PFSK-1 (cell line): ENCODE measurements around the gene FUOM.

ENCODE experiments used
- FOXP2 ChIP-seq: optimal IDR thresholded peaks from 2 replicates; pipeline ENCODE3; 2011; ENCODE audit warnings: borderline replicate concordance, control low read depth, inconsistent platforms; ENCODE audit not compliant: insufficient read depth; ENCODE audit errors: extremely low read length, extremely low read depth
- POLR2AphosphoS5 ChIP-seq: IDR thresholded peaks from 2 replicates; pipeline ENCODE4 v1.6.1; 2012; ENCODE audit warnings: low read depth, mild to moderate bottlenecking, control low read depth, low read length, moderate library complexity
- SIN3A ChIP-seq: IDR thresholded peaks from 2 replicates; pipeline ENCODE4 v1.6.1; 2012; ENCODE audit warnings: mild to moderate bottlenecking, low read length, moderate library complexity, borderline replicate concordance; ENCODE audit not compliant: insufficient read depth
- TAF1 ChIP-seq: IDR thresholded peaks from 2 replicates; pipeline ENCODE4 v1.6.1; 2012; ENCODE audit warnings: low read length, control low read depth, borderline replicate concordance; ENCODE audit not compliant: insufficient read depth
- TF ChIP-seq, protein P1 (sequence below), 2 experiments: IDR thresholded peaks; 2 replicates each; pipeline versions ENCODE4 v1.6.1 to v1.8.0; 2011 to 2012; ENCODE audit warnings: low read depth in 2 of 2, low read length in 2 of 2, control low read depth in 1 of 2, inconsistent platforms in 1 of 2, mild to moderate bottlenecking in 1 of 2, moderate library complexity in 1 of 2; ENCODE audit not compliant: insufficient read depth in 1 of 2

DNA sequence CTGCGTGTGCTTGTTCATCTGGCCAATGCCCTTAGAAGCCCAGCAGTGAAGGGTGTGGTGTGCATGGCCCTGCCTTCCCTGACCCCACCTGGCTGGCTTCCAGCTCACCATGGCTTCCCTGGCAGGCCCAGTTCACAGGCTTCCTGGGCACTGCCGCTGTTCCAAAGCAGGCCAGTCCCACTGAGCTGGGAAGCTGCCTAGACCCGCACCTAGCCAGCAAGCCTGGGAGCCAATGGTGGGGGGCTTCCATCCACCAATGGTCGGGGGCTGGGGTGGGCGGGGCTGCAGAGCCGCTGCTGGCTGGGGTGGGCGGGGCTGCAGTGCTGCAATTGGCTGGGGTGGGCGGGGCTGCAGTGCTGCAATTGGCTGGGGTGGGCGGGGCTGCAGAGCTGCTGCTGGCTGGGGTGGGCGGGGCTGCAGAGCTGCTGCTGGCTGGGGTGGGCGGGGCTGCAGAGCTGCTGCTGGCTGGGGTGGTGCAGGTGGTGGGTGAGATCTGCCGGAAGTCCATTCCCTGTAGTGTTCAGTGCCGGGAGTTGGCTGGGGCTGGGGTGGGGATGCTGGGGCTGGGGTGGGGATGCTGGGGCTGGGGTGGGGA is 33.5 kb downstream of the FUOM start:
- TF ChIP-seq TAF1 (no peak), SIN3A (no peak), POLR2AphosphoS5 (no peak), FOXP2 (no peak)
- TF ChIP-seq, protein P1, sequence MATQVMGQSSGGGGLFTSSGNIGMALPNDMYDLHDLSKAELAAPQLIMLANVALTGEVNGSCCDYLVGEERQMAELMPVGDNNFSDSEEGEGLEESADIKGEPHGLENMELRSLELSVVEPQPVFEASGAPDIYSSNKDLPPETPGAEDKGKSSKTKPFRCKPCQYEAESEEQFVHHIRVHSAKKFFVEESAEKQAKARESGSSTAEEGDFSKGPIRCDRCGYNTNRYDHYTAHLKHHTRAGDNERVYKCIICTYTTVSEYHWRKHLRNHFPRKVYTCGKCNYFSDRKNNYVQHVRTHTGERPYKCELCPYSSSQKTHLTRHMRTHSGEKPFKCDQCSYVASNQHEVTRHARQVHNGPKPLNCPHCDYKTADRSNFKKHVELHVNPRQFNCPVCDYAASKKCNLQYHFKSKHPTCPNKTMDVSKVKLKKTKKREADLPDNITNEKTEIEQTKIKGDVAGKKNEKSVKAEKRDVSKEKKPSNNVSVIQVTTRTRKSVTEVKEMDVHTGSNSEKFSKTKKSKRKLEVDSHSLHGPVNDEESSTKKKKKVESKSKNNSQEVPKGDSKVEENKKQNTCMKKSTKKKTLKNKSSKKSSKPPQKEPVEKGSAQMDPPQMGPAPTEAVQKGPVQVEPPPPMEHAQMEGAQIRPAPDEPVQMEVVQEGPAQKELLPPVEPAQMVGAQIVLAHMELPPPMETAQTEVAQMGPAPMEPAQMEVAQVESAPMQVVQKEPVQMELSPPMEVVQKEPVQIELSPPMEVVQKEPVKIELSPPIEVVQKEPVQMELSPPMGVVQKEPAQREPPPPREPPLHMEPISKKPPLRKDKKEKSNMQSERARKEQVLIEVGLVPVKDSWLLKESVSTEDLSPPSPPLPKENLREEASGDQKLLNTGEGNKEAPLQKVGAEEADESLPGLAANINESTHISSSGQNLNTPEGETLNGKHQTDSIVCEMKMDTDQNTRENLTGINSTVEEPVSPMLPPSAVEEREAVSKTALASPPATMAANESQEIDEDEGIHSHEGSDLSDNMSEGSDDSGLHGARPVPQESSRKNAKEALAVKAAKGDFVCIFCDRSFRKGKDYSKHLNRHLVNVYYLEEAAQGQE (IDR thresholded peaks at IDR 0.05; ENCODE audit: insufficient read depth in 1 of 2, low read depth in 2 of 2, low read length in 2 of 2): no peak
